Loucy (cell line): ENCODE results near the gene C10orf105.

Source experiments
- H2AFZ ChIP-seq: fragments of 200-600 bp; sonication (generic); 2 replicates; pipeline ENCODE4 v1.6.0; 2016; ENCODE audit warnings: antibody characterized with exemption, mild to moderate bottlenecking, low read length, moderate library complexity
- H3F3A ChIP-seq: fragments of 200-600 bp; 2 replicates; pipeline ENCODE4 v1.6.0; 2016; ENCODE audit warnings: antibody characterized with exemption, low read depth, mild to moderate bottlenecking
- H3K27me3 ChIP-seq: fragments of 200-600 bp; sonication (generic); 2 replicates; pipeline ENCODE4 v1.6.1; 2014; ENCODE audit warnings: low read length, mild to moderate bottlenecking; ENCODE audit not compliant: insufficient read depth, poor library complexity, severe bottlenecking
- H3K36me3 ChIP-seq: fragments of 200-600 bp; sonication (generic); 2 replicates; pipeline ENCODE4 v1.6.1; 2016; ENCODE audit warnings: low read length; ENCODE audit not compliant: insufficient read depth
- H3K4me1 ChIP-seq: fragments of 200-600 bp; sonication (generic); 2 replicates; pipeline ENCODE4 v1.5.1; 2014; ENCODE audit warnings: low read length, mild to moderate bottlenecking; ENCODE audit not compliant: insufficient read depth, poor library complexity, severe bottlenecking
- H3K4me2 ChIP-seq: fragments of 200-600 bp; sonication (generic); 2 replicates; pipeline ENCODE4 v1.6.0; 2014; ENCODE audit warnings: antibody characterized with exemption, low read length, low read depth, mild to moderate bottlenecking; ENCODE audit not compliant: poor library complexity, severe bottlenecking
- H3K4me3 ChIP-seq: fragments of 200-600 bp; sonication (generic); 2 replicates; pipeline ENCODE4 v1.5.1; 2014; ENCODE audit warnings: low read length, mild to moderate bottlenecking, mixed read lengths; ENCODE audit not compliant: poor library complexity, severe bottlenecking
- H3K79me2 ChIP-seq: fragments of 200-600 bp; sonication (generic); 2 replicates; pipeline ENCODE4 v1.6.1; 2014; ENCODE audit warnings: low read length; ENCODE audit not compliant: insufficient read depth
- H3K9ac ChIP-seq: fragments of 200-600 bp; sonication (generic); 2 replicates; pipeline ENCODE4 v1.6.0; 2014; ENCODE audit warnings: mild to moderate bottlenecking, low read depth, low read length, moderate library complexity; ENCODE audit not compliant: poor library complexity, severe bottlenecking
- H3K9me2 ChIP-seq: fragments of 200-600 bp; sonication (generic); replicated peaks from 2 replicates; pipeline ENCODE4 v1.6.1; 2016; ENCODE audit warnings: low read depth, low read length, mixed read lengths
- H3K9me3 ChIP-seq: fragments of 200-600 bp; sonication (generic); 2 replicates; pipeline ENCODE4 v1.6.1; 2014; ENCODE audit warnings: mild to moderate bottlenecking, antibody characterized with exemption, low read length, low read depth; ENCODE audit not compliant: insufficient read depth
- H4K20me1 ChIP-seq: fragments of 200-600 bp; sonication (generic); 2 replicates; pipeline ENCODE4 v1.6.0; 2014; ENCODE audit warnings: antibody characterized with exemption, low read length, mild to moderate bottlenecking; ENCODE audit not compliant: insufficient read depth, poor library complexity, severe bottlenecking
- CTCF ChIP-seq: fragments of 200-600 bp; sonication (generic); conservative IDR thresholded peaks from 2 replicates; pipeline ENCODE4 v1.5.1; 2014; ENCODE audit warnings: mild to moderate bottlenecking, antibody characterized with exemption, low read length
- EZH2phosphoT487 ChIP-seq: fragments of 200-600 bp; IDR thresholded peaks from 2 replicates; pipeline ENCODE4 v1.6.1; 2018; ENCODE audit warnings: antibody characterized with exemption, mild to moderate bottlenecking, moderate library complexity, borderline replicate concordance

The C10orf105 gene

GRCh38 chr10:71694567-71694968 lies 25.0 kb downstream of the C10orf105 start:
- no peaks in the 10 kb centered on the region for H3K36me3 ChIP-seq
- no peak overlapping the region for H3K9ac ChIP-seq
- no peaks in the 10 kb centered on the region for H3K4me1 ChIP-seq
- H2AFZ ChIP-seq: peak overlapping the region; percentile 51; the same call in 1 of the 2 replicates
- H3K4me3 ChIP-seq: no peak overlapping the region
- no peaks in the 10 kb centered on the region for H3K9me3 ChIP-seq
- no peaks in the 10 kb centered on the region for H3F3A ChIP-seq
- no peaks in the 10 kb centered on the region for H3K27me3 ChIP-seq
- H4K20me1 ChIP-seq: no peaks in the 10 kb centered on the region
- no peaks in the 10 kb centered on the region for H3K9me2 ChIP-seq
- TF ChIP-seq EZH2phosphoT487 (no peak), CTCF (no peak)
- no peaks in the 10 kb centered on the region for H3K79me2 ChIP-seq
- no peak overlapping the region for H3K4me2 ChIP-seq

- Histone ChIP-seq H3K9me3 (no peaks in the 10 kb centered on the region), H3K4me1 (no peaks in the 10 kb centered on the region)
Observed at GRCh38 chr10:71694039-71694501, 25.5 kb downstream of the C10orf105 start.

GRCh38 chr10:71693377-71693776 lies 26.2 kb downstream of the C10orf105 start:
- no peak overlapping the region for H3K4me2 ChIP-seq
- no peak overlapping the region for H3K4me3 ChIP-seq
- H4K20me1 ChIP-seq: no peaks in the 10 kb centered on the region
- no peaks in the 10 kb centered on the region for H3K9me2 ChIP-seq
- H3K27me3 ChIP-seq: no peaks in the 10 kb centered on the region
- H3K36me3 ChIP-seq: no peaks in the 10 kb centered on the region
- no peaks in the 10 kb centered on the region for H3K79me2 ChIP-seq
- no peak overlapping the region for H3K9ac ChIP-seq
- H3K4me1 ChIP-seq: no peaks in the 10 kb centered on the region
- no peaks in the 10 kb centered on the region for H3F3A ChIP-seq
- TF ChIP-seq EZH2phosphoT487: no peak
- TF ChIP-seq CTCF: no peak
- no peak overlapping the region for H2AFZ ChIP-seq
- H3K9me3 ChIP-seq: no peaks in the 10 kb centered on the region

More at GRCh38 chr10:71694039-71694501, 25.5 kb downstream of the C10orf105 start:
- Histone ChIP-seq H4K20me1 (no peaks in the 10 kb centered on the region), H3F3A (no peaks in the 10 kb centered on the region), H3K9ac (no peak overlapping the region), H3K27me3 (no peaks in the 10 kb centered on the region), H3K36me3 (no peaks in the 10 kb centered on the region), H3K4me3 (no peak overlapping the region), H3K4me2 (no peak overlapping the region), H3K79me2 (no peaks in the 10 kb centered on the region), H2AFZ (no peak overlapping the region), H3K9me2 (no peaks in the 10 kb centered on the region)
- TF ChIP-seq EZH2phosphoT487: no peak
- TF ChIP-seq CTCF: no peak
